PC-3 (cell line): ENCODE measurements around the gene ZNF275. TPM values are rescaled to one million over a fixed set of nuclear protein-coding genes. Genes with fewer than 3 reads are reported as not detected.

Source experiments
- ATAC-seq: fragments of 200-7000 bp; cut with Tn5 transposase; 2 replicates; pipeline ENCODE4 v1.9.1; 2020; ENCODE audit warnings: mild to moderate bottlenecking, moderate library complexity
- BruUV-seq: library from RNA; stranded (reverse); fragments of 400-500 nt; replicated peaks from 2 replicates; lab custom pipeline; 2021; lab: Mats Ljungman, UMichigan
- CTCF ChIA-PET: fragments of 300-600 bp; sonication (Branson Sonifier 250); formaldehyde crosslinking; loops from one replicate; lab custom pipeline; 2022; ENCODE audit warnings: antibody characterized with exemption; lab: Charles Lee
- POLR2A ChIA-PET: fragments of 300-600 bp; sonication (Branson Sonifier 250); formaldehyde crosslinking; loops from one replicate; lab custom pipeline; 2022; ENCODE audit warnings: antibody characterized with exemption; ENCODE audit not compliant: unreplicated experiment; lab: Charles Lee
- DNase-seq: peaks from one replicate; pipeline ENCODE4 v3.0.0-alpha.2; 2015
- H2AFZ ChIP-seq: fragments of 300-600 bp; sonication (generic); 2 replicates; pipeline ENCODE4 v1.6.0; 2016; ENCODE audit warnings: antibody characterized with exemption, low read length
- H3F3A ChIP-seq: fragments of 300-600 bp; sonication (generic); one replicate; pipeline ENCODE4 v1.6.0; 2017; ENCODE audit warnings: antibody characterized with exemption, low read length, control low read depth, mild to moderate bottlenecking; ENCODE audit not compliant: unreplicated experiment
- H3K27ac ChIP-seq: fragments of 300-600 bp; sonication (generic); 2 replicates; pipeline ENCODE4 v1.5.1; 2016; ENCODE audit warnings: mild to moderate bottlenecking, low read length
- H3K27me3 ChIP-seq: fragments of 300-600 bp; sonication (generic); 2 replicates; pipeline ENCODE4 v1.6.1; 2016; ENCODE audit warnings: low read length, mixed read lengths
- H3K36me3 ChIP-seq: fragments of 300-600 bp; sonication (generic); 2 replicates; pipeline ENCODE4 v1.6.1; 2016; ENCODE audit warnings: low read depth, mixed run types, low read length, mixed read lengths
- H3K4me1 ChIP-seq: fragments of 300-600 bp; sonication (generic); 2 replicates; pipeline ENCODE4 v1.5.1; 2016; ENCODE audit warnings: low read length; ENCODE audit not compliant: insufficient read depth
- H3K4me2 ChIP-seq: fragments of 300-600 bp; sonication (generic); 2 replicates; pipeline ENCODE4 v1.6.0; 2016; ENCODE audit warnings: low read length
- H3K4me3 ChIP-seq: fragments of 300-600 bp; sonication (generic); 2 replicates; pipeline ENCODE4 v1.5.1; 2016; ENCODE audit warnings: mild to moderate bottlenecking, low read length, mixed read lengths
- H3K79me2 ChIP-seq: fragments of 300-600 bp; sonication (generic); 2 replicates; pipeline ENCODE4 v1.6.1; 2017; ENCODE audit warnings: low read length, mixed read lengths
- H3K9ac ChIP-seq: fragments of 300-600 bp; sonication (generic); 2 replicates; pipeline ENCODE4 v1.6.0; 2016; ENCODE audit warnings: mild to moderate bottlenecking, low read length
- H3K9me2 ChIP-seq: fragments of 300-600 bp; sonication (generic); replicated peaks from 2 replicates; pipeline ENCODE4 v1.6.1; 2016; ENCODE audit warnings: mixed run types, low read length, mixed read lengths
- H3K9me3 ChIP-seq: fragments of 300-600 bp; sonication (generic); 2 replicates; pipeline ENCODE4 v1.6.1; 2016; ENCODE audit warnings: low read length, mixed read lengths
- H4K20me1 ChIP-seq: fragments of 300-600 bp; sonication (generic); 2 replicates; pipeline ENCODE4 v1.6.1; 2016; ENCODE audit warnings: low read length, mixed read lengths
- EZH2 ChIP-seq: fragments of 300-600 bp; sonication (generic); IDR thresholded peaks from one replicate; pipeline ENCODE4 v1.6.1; 2017; ENCODE audit warnings: antibody characterized with exemption, mild to moderate bottlenecking, low read length; ENCODE audit not compliant: unreplicated experiment
- EZH2phosphoT487 ChIP-seq: fragments of 300-600 bp; sonication (generic); IDR thresholded peaks from 2 replicates; pipeline ENCODE4 v1.6.1; 2018; ENCODE audit warnings: mild to moderate bottlenecking, antibody characterized with exemption, low read length, borderline replicate concordance
- intact Hi-C: fragments of 100-400 bp; cut with micrococcal nuclease; formaldehyde crosslinking; loops from 2 replicates; pipeline ENCODE4 v1.9.0; 2023
- total RNA-seq: library from RNA; depleted of rRNA; stranded (reverse); fragments of >200 nt; gene quantifications from 2 replicates; pipeline ENCODE4 v1.2.3, GENCODE V29; 2014
- TF ChIP-seq, protein P1 (sequence below): fragments of 300-600 bp; sonication (generic); conservative IDR thresholded peaks from 2 replicates; pipeline ENCODE4 v1.5.1; 2017; ENCODE audit warnings: antibody characterized with exemption, low read depth, mild to moderate bottlenecking, low read length

The ZNF275 gene
- total RNA-seq, 1 experiment from 2014 or later, result 7.1 TPM

DNA sequence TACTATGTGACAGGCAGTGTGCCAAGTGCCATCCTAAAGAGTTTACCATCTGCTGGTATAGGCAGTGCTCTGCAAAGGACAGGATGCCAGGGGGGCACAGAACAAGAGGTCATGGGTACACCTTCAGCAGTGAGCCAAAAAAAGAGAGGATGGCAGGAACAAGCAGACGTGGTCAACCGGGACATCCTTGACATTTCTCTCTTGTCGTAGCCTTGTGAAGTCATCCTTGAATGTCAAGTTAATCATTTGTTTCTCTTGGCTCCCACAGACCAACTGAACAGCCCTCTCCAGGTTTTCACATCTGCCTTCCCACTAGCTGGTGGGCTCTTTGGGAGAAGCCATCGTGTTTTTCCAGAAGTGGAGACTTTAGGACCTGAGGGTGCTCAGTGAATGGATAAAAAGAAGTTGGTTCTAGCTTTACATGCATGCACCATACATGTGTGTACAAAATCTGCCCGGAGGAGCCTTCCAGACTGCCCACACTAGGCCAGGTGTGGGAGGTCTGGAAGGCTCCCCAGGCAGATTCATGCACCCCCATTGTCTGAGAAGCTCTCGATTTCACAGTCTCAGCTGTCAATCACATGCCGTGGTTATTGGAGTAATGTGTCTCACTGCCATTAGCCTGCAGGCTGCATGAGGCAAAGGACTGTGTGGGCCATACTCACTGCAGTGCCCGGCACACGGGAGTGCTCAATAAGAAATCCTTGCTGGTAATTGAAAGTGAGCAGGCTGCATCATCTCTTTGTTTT lies 28.8 kb upstream of the ZNF275 start:
- Histone ChIP-seq H2AFZ (no peak overlapping the region), H3K4me1 (no peaks in the 10 kb centered on the region), H3K9ac (no peak overlapping the region), H3K79me2 (no peaks in the 10 kb centered on the region), H3K36me3 (no peaks in the 10 kb centered on the region), H3K9me2 (no peaks in the 10 kb centered on the region), H3K4me3 (no peak overlapping the region), H3K4me2 (no peak overlapping the region), H4K20me1 (no peaks in the 10 kb centered on the region), H3F3A (no peaks in the 10 kb centered on the region), H3K27me3 (peaks cover 39% of the 10 kb centered on the region), H3K27ac (no peak overlapping the region), H3K9me3 (no peaks in the 10 kb centered on the region)
- ChIA-PET CTCF (no interaction called here), POLR2A (no interaction called here)
- intact Hi-C loops, result no loop called here
- no peak for TF ChIP-seq EZH2phosphoT487
- TF ChIP-seq, protein P1, sequence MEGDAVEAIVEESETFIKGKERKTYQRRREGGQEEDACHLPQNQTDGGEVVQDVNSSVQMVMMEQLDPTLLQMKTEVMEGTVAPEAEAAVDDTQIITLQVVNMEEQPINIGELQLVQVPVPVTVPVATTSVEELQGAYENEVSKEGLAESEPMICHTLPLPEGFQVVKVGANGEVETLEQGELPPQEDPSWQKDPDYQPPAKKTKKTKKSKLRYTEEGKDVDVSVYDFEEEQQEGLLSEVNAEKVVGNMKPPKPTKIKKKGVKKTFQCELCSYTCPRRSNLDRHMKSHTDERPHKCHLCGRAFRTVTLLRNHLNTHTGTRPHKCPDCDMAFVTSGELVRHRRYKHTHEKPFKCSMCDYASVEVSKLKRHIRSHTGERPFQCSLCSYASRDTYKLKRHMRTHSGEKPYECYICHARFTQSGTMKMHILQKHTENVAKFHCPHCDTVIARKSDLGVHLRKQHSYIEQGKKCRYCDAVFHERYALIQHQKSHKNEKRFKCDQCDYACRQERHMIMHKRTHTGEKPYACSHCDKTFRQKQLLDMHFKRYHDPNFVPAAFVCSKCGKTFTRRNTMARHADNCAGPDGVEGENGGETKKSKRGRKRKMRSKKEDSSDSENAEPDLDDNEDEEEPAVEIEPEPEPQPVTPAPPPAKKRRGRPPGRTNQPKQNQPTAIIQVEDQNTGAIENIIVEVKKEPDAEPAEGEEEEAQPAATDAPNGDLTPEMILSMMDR, result no peak
- TF ChIP-seq EZH2, result no peak
- no TSS peak for BruUV-seq
- DNase-seq (no peak), ATAC-seq (no peak)

DNA sequence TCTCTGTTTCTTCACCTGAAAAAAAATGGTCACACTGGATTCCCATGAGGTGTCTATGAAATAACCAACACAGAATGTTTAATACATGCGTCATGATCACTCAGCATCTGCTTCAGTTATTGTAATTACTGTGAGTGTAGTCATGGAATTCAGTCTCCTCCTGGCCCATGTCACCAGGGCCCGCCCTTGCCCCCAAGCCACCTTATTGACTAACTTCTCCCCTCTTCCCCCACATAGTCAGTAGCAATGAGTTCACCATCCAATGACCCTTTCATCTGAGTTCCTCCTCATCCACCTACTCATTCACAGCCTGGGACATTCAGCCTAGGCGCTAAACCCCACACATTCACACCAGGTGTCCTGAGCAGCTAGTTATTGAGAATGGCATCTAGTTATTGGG lies 28.0 kb upstream of the ZNF275 start:
- no peaks in the 10 kb centered on the region for H3K9me2 ChIP-seq
- no peaks in the 10 kb centered on the region for H4K20me1 ChIP-seq
- DNase-seq (peak; percentile 6), ATAC-seq (no peak)
- H3K9ac ChIP-seq, result no peak overlapping the region
- no peak overlapping the region for H3K27ac ChIP-seq
- ChIA-PET POLR2A (no interaction called here), CTCF (no interaction called here)
- intact Hi-C loops, result no loop called here
- peaks cover 47% of the 10 kb centered on the region for H3K27me3 ChIP-seq
- TF ChIP-seq, protein P1, result no peak
- TF ChIP-seq EZH2phosphoT487 (no peak), EZH2 (no peak)
- no TSS peak for BruUV-seq
- H3K4me3 ChIP-seq, result no peak overlapping the region
- no peaks in the 10 kb centered on the region for H3K9me3 ChIP-seq
- H2AFZ ChIP-seq, result no peak overlapping the region
- H3F3A ChIP-seq, result no peaks in the 10 kb centered on the region
- H3K4me1 ChIP-seq, result no peaks in the 10 kb centered on the region
- H3K4me2 ChIP-seq, result no peak overlapping the region
- H3K36me3 ChIP-seq, result no peaks in the 10 kb centered on the region
- H3K79me2 ChIP-seq, result no peaks in the 10 kb centered on the region

DNA sequence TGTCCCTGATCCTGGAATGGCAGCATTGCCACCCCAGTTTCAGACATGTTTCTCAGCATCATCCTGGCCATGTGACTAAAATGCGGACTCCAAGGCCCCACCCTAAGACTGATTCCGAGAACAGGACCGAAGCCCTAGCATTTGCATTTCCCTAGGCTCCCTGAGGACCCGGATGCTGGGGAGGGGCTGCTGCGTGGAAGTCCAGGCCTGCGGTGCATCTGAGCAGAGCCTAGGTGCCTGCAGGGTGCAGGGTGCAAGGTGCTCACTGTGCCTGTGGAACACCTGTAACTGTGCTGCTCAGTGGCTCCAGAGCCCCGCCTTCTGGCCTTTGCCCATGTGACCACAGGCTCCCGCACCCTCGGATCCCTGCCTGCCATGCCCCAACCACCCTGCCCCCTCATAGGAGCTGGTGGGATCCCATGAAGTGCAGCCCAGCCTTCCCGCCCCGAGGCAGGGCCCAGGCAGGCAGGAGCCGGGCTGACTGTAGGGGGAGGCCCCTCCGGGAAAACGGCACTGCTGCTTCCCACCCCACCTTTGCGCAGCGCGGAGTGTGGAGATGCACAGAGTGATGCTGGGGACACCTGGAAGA lies 27.3 kb upstream of the ZNF275 start:
- H3K4me3 ChIP-seq, result no peak overlapping the region
- POLR2A ChIA-PET, result no interaction called here
- no peak overlapping the region for H3K4me2 ChIP-seq
- H2AFZ ChIP-seq, result no peak overlapping the region
- H3K4me1 ChIP-seq, result no peaks in the 10 kb centered on the region
- intact Hi-C loops, result no loop called here
- no peak for ATAC-seq
- H3K9me2 ChIP-seq, result no peaks in the 10 kb centered on the region
- BruUV-seq, result no TSS peak
- H3K27me3 ChIP-seq, result peaks cover 52% of the 10 kb centered on the region
- no peaks in the 10 kb centered on the region for H4K20me1 ChIP-seq
- CTCF ChIA-PET, result no interaction called here
- TF ChIP-seq EZH2phosphoT487, result no peak
- TF ChIP-seq EZH2, result no peak
- TF ChIP-seq, protein P1, result no peak
- no peak overlapping the region for H3K27ac ChIP-seq
- DNase-seq, result no peak
- no peaks in the 10 kb centered on the region for H3K79me2 ChIP-seq
- no peak overlapping the region for H3K9ac ChIP-seq
- H3K9me3 ChIP-seq, result no peaks in the 10 kb centered on the region
- H3K36me3 ChIP-seq, result no peaks in the 10 kb centered on the region
- no peaks in the 10 kb centered on the region for H3F3A ChIP-seq
